HepG2 (cell line): Measurements from ENCODE around the gene TDP2. TPM values are rescaled to one million over a fixed set of nuclear protein-coding genes. Genes with fewer than 3 reads are reported as not detected.
A peak's percentile ranks its signal among the peaks of the same experiment; 100 is the strongest.

Experiments used
- FIP1L1 ChIP-seq: fragments of 200-400 bp; formaldehyde crosslinking; IDR thresholded peaks from 2 replicates; pipeline ENCODE4 v1.6.1; 2018; ENCODE audit warnings: low read depth, mild to moderate bottlenecking, low read length, moderate library complexity, borderline replicate concordance; ENCODE audit not compliant: insufficient read depth
- GABPB1 ChIP-seq: IDR thresholded peaks from 2 replicates; pipeline ENCODE4 v1.6.1; 2016; ENCODE audit warnings: mild to moderate bottlenecking, missing genetic modification reagents, moderate library complexity, missing compliant biosample characterization
- GTF2F1 ChIP-seq: fragments of 150-350 bp; IDR thresholded peaks from 2 replicates; pipeline ENCODE4 v1.6.1; 2014; ENCODE audit warnings: low read length
- IKZF1 ChIP-seq: fragments of 450-650 bp; IDR thresholded peaks from 2 replicates; pipeline ENCODE4 v1.7.1; 2016
- IRX3 ChIP-seq: sonication (generic); formaldehyde crosslinking; IDR thresholded peaks from 2 replicates; pipeline ENCODE4 v1.8.1; 2023; ENCODE audit warnings: mild to moderate bottlenecking, low read depth, missing genetic modification reagents, borderline replicate concordance
- MTF2 ChIP-seq: sonication (generic); formaldehyde crosslinking; IDR thresholded peaks from 2 replicates; pipeline ENCODE4 v1.5.0; 2020; ENCODE audit warnings: missing genetic modification reagents, borderline replicate concordance
- PCBP1 ChIP-seq: fragments of 200-400 bp; formaldehyde crosslinking; IDR thresholded peaks from 2 replicates; pipeline ENCODE4 v1.6.1; 2017; ENCODE audit warnings: mild to moderate bottlenecking, low read depth, low read length, borderline replicate concordance
- POLR2AphosphoS2 ChIP-seq: IDR thresholded peaks from 2 replicates; pipeline ENCODE4 v1.6.1; 2011; ENCODE audit warnings: low read depth, low read length, improper control_type of control experiment
- RFX3 ChIP-seq: IDR thresholded peaks from 2 replicates; pipeline ENCODE4 v1.6.1; 2016; ENCODE audit warnings: missing biosample characterization, missing genetic modification reagents
- SALL1 ChIP-seq: sonication (generic); formaldehyde crosslinking; IDR thresholded peaks from 2 replicates; pipeline ENCODE4 v1.8.0; 2022; ENCODE audit warnings: mild to moderate bottlenecking, missing genetic modification reagents
- SNRNP70 ChIP-seq: fragments of 200-400 bp; formaldehyde crosslinking; IDR thresholded peaks from 2 replicates; pipeline ENCODE4 v1.6.1; 2017; ENCODE audit warnings: mild to moderate bottlenecking, low read depth, low read length, moderate library complexity
- SOX5 ChIP-seq: IDR thresholded peaks from 2 replicates; pipeline ENCODE4 v1.6.1; 2016; ENCODE audit warnings: borderline replicate concordance
- STAG1 ChIP-seq: sonication (generic); formaldehyde crosslinking; IDR thresholded peaks from 2 replicates; pipeline ENCODE4 v1.4.0; 2020; ENCODE audit warnings: missing genetic modification reagents
- TBX3 ChIP-seq: fragments of 450-650 bp; IDR thresholded peaks from 2 replicates; pipeline ENCODE4 v1.6.1; 2017; ENCODE audit warnings: antibody characterized with exemption, mild to moderate bottlenecking, inconsistent platforms, borderline replicate concordance
- ZFYVE20 ChIP-seq: sonication (generic); formaldehyde crosslinking; IDR thresholded peaks from 2 replicates; pipeline ENCODE4 v1.8.0; 2023; ENCODE audit warnings: low read depth, mild to moderate bottlenecking, moderate library complexity, missing genetic modification reagents, borderline replicate concordance
- ZNF547 ChIP-seq: sonication (generic); formaldehyde crosslinking; IDR thresholded peaks from 2 replicates; pipeline ENCODE4 v1.5.1; 2020; ENCODE audit warnings: mild to moderate bottlenecking, missing genetic modification reagents
- ZNF780A ChIP-seq: sonication (generic); formaldehyde crosslinking; IDR thresholded peaks from 2 replicates; pipeline ENCODE4 v1.8.0; 2022; ENCODE audit warnings: mild to moderate bottlenecking, missing genetic modification reagents, moderate library complexity
- ZSCAN31 ChIP-seq: sonication (generic); formaldehyde crosslinking; IDR thresholded peaks from 2 replicates; pipeline ENCODE4 v1.5.0; 2020; ENCODE audit warnings: low read depth, mild to moderate bottlenecking, missing genetic modification reagents
- polyA plus RNA-seq, 8 experiments: library from polyadenylated mRNA; depleted of rRNA in 3 of 8; stranded (reverse) in 7 of 8; unstranded in 1 of 8; fragments of >200 nt; fragmentation: Illumina TruSeq in 4 of 8; extraction: Trizol in 4 of 8; gene quantifications; 2 replicates each; pipeline versions ENCODE4 v1.2.1 to v1.2.3, GENCODE V29; 2011 to 2016; ENCODE audit warnings: low read depth in 4 of 8, missing spikeins in 1 of 8, mixed read lengths in 1 of 8; ENCODE audit not compliant: insufficient read depth in 1 of 8
- total RNA-seq, 5 experiments: library from RNA; depleted of rRNA; stranded (reverse); fragments of >200 nt; fragmentation: Illumina TruSeq; extraction: Trizol; gene quantifications; 2 replicates each; pipeline ENCODE4 v1.2.3, GENCODE V29; 2016; ENCODE audit warnings: low read depth in 1 of 5
- TF ChIP-seq, protein P1 (sequence below): sonication (generic); formaldehyde crosslinking; IDR thresholded peaks from 2 replicates; pipeline ENCODE4 v1.5.0; 2020; ENCODE audit warnings: mild to moderate bottlenecking, missing genetic modification reagents
- TF ChIP-seq, protein P2 (sequence below): sonication (generic); formaldehyde crosslinking; conservative IDR thresholded peaks from 2 replicates; pipeline ENCODE4 v1.4.0; 2020; ENCODE audit warnings: missing genetic modification reagents
- TF ChIP-seq, protein P3 (sequence below): sonication (generic); formaldehyde crosslinking; IDR thresholded peaks from 2 replicates; pipeline ENCODE4 v1.8.1; 2022; ENCODE audit warnings: low read depth, mild to moderate bottlenecking, missing genetic modification reagents
- TF ChIP-seq, protein P4 (sequence below): sonication (generic); formaldehyde crosslinking; IDR thresholded peaks from 2 replicates; pipeline ENCODE4 v1.8.0; 2022; ENCODE audit warnings: missing genetic modification reagents, low read depth, mild to moderate bottlenecking, borderline replicate concordance

Gene TDP2
- total and polyA plus RNA-seq, 2 of the 13 experiments (the other 11 are each of a cell fraction or from before 2014, with no cell fraction given), result 30.5 to 42.6 TPM

DNA sequence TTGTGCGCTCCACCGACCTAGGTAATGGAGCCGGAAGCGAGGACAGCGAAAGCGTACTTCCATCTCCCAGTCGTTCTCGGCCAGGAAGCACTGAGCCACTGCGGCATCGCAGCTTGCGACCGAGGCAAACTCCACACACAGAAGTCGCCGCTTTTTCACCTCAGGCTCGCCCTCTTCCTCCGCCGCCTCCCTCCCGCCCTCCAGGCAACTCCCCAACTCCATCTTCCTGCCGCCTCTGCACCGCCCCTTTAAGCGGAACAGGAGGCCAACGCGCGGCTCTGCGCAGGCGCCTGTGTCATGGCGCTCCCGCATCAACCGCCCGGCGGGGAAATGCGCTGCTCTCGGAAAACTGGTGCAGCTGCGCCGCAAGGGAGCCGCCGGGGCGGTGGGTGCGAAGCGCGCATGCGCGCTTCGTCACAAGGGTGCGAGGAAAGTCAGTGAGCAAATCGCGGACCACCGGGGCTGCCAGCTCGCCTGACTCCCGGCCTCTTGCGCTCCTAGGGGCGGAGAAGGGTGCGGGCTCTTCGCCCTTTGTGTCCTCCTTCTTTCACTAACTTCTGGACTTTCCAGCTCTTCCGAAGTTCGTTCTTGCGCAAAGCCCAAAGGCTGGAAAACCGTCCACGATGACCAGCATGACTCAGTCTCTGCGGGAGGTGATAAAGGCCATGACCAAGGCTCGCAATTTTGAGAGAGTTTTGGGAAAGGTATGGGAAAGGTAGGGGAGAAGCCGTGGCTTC is at the start of gene TDP2, which contains the start of gene ACOT13 (continued):
- peak; percentile 67; the same call in 1 of the 2 replicates for TF ChIP-seq ZFYVE20 (CRISPR knock-in tag)
- peak; percentile 96; the same call in 1 of the 2 replicates for TF ChIP-seq FIP1L1
- 0 out of 2 replicates have a peak, but pooled peaks have one; percentile 59 for TF ChIP-seq MTF2
- TF ChIP-seq, protein P1, sequence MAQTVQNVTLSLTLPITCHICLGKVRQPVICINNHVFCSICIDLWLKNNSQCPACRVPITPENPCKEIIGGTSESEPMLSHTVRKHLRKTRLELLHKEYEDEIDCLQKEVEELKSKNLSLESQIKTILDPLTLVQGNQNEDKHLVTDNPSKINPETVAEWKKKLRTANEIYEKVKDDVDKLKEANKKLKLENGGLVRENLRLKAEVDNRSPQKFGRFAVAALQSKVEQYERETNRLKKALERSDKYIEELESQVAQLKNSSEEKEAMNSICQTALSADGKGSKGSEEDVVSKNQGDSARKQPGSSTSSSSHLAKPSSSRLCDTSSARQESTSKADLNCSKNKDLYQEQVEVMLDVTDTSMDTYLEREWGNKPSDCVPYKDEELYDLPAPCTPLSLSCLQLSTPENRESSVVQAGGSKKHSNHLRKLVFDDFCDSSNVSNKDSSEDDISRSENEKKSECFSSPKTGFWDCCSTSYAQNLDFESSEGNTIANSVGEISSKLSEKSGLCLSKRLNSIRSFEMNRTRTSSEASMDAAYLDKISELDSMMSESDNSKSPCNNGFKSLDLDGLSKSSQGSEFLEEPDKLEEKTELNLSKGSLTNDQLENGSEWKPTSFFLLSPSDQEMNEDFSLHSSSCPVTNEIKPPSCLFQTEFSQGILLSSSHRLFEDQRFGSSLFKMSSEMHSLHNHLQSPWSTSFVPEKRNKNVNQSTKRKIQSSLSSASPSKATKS (CRISPR knock-in tag), result no peak; the same call in 1 of the 2 replicates
- TF ChIP-seq, protein P2, sequence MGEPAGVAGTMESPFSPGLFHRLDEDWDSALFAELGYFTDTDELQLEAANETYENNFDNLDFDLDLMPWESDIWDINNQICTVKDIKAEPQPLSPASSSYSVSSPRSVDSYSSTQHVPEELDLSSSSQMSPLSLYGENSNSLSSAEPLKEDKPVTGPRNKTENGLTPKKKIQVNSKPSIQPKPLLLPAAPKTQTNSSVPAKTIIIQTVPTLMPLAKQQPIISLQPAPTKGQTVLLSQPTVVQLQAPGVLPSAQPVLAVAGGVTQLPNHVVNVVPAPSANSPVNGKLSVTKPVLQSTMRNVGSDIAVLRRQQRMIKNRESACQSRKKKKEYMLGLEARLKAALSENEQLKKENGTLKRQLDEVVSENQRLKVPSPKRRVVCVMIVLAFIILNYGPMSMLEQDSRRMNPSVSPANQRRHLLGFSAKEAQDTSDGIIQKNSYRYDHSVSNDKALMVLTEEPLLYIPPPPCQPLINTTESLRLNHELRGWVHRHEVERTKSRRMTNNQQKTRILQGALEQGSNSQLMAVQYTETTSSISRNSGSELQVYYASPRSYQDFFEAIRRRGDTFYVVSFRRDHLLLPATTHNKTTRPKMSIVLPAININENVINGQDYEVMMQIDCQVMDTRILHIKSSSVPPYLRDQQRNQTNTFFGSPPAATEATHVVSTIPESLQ (CRISPR knock-in tag), result peak; percentile 69
- peak; percentile 59 for TF ChIP-seq STAG1
- TF ChIP-seq, protein P3, sequence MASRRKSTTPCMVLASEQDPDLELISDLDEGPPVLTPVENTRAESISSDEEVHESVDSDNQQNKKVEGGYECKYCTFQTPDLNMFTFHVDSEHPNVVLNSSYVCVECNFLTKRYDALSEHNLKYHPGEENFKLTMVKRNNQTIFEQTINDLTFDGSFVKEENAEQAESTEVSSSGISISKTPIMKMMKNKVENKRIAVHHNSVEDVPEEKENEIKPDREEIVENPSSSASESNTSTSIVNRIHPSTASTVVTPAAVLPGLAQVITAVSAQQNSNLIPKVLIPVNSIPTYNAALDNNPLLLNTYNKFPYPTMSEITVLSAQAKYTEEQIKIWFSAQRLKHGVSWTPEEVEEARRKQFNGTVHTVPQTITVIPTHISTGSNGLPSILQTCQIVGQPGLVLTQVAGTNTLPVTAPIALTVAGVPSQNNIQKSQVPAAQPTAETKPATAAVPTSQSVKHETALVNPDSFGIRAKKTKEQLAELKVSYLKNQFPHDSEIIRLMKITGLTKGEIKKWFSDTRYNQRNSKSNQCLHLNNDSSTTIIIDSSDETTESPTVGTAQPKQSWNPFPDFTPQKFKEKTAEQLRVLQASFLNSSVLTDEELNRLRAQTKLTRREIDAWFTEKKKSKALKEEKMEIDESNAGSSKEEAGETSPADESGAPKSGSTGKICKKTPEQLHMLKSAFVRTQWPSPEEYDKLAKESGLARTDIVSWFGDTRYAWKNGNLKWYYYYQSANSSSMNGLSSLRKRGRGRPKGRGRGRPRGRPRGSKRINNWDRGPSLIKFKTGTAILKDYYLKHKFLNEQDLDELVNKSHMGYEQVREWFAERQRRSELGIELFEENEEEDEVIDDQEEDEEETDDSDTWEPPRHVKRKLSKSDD, result peak; percentile 69; the same call in 1 of the 2 replicates
- peak; percentile 33; the same call in 1 of the 2 replicates for TF ChIP-seq RFX3 (CRISPR knock-in tag)
- peak; percentile 79; the same call in 1 of the 2 replicates for TF ChIP-seq POLR2AphosphoS2
- TF ChIP-seq ZNF780A (CRISPR knock-in tag), result no peak
- TF ChIP-seq SNRNP70, result no peak
- peak; percentile 92 for TF ChIP-seq ZSCAN31 (CRISPR knock-in tag)
- peak; percentile 69; the same call in 1 of the 2 replicates for TF ChIP-seq SOX5 (CRISPR knock-in tag)
- TF ChIP-seq IKZF1, result no peak
- TF ChIP-seq GABPB1 (CRISPR knock-in tag), result peak; percentile 97
- peak; percentile 12; the same call in 1 of the 2 replicates for TF ChIP-seq TBX3
- peak; percentile 90; the same call in 1 of the 2 replicates for TF ChIP-seq PCBP1
- peak; percentile 30; the same call in 1 of the 2 replicates for TF ChIP-seq IRX3 (CRISPR knock-in tag)
- TF ChIP-seq, protein P4, sequence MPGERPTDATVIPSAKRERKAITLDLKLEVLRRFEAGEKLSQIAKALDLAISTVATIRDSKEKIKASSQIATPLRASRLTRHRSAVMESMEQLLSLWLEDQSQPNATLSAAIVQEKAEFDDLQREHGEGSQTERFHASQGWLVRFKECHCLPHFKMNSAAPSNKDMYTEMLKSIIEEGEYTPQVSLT (CRISPR knock-in tag), result peak; percentile 74
- TF ChIP-seq GTF2F1, result no peak
- peak; percentile 96 for TF ChIP-seq ZNF547
- peak; percentile 91 for TF ChIP-seq SALL1 (CRISPR knock-in tag)
